Measurements from ENCODE around the gene SOCS3. TPM values are rescaled to one million over a fixed set of nuclear protein-coding genes. Genes with fewer than 3 reads are reported as not detected.

The SOCS3 gene
- total RNA-seq, 1 donor from 2014 or later, result 16.9 TPM

DNA sequence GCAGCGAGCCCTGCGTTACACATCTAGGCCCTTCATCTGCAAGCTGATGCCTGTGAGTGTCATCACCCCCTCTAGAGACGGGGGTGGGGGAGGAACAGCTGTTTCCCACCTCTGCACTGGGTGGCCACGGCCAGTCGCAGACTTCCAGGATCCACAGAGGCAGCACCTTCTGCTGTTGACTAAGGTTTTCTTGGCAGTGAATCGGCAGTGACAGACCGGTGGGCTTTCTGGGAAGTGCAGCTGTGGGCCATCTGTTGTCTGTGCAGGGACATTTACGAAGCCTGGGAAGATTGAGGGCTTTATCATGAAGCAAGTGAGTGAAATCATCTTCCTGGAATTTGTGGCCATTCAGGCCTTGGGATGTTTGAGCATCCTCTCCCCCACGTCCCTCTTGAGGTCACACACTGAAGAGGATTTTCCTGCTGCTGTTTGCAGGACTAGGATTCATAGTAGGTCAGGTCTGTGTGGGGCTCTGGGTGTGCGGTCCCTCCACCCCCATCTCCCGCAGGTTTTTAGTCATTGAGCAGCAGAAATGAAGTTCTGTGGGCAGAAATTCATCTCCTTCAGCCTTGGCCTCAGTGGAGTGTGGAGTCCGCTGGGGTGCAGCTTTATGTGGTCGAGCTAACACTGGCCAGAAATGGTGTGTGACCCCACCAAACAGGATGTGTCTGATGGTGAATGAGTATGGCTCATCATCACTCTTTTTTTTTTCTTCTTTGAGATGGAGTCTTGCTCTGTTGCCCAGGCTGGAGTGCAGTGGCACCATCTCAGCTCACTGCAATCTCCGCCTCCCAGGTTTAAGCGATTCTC, 30.6 kb upstream of the SOCS3 start:
- peak; percentile 43 for TF ChIP-seq CTCF (conservative IDR thresholded peaks at IDR 0.05)
- H3K9me3 Mint-ChIP-seq, result no peaks in the 10 kb centered on the region
- no peaks in the 10 kb centered on the region for H3K27me3 Mint-ChIP-seq

DNA sequence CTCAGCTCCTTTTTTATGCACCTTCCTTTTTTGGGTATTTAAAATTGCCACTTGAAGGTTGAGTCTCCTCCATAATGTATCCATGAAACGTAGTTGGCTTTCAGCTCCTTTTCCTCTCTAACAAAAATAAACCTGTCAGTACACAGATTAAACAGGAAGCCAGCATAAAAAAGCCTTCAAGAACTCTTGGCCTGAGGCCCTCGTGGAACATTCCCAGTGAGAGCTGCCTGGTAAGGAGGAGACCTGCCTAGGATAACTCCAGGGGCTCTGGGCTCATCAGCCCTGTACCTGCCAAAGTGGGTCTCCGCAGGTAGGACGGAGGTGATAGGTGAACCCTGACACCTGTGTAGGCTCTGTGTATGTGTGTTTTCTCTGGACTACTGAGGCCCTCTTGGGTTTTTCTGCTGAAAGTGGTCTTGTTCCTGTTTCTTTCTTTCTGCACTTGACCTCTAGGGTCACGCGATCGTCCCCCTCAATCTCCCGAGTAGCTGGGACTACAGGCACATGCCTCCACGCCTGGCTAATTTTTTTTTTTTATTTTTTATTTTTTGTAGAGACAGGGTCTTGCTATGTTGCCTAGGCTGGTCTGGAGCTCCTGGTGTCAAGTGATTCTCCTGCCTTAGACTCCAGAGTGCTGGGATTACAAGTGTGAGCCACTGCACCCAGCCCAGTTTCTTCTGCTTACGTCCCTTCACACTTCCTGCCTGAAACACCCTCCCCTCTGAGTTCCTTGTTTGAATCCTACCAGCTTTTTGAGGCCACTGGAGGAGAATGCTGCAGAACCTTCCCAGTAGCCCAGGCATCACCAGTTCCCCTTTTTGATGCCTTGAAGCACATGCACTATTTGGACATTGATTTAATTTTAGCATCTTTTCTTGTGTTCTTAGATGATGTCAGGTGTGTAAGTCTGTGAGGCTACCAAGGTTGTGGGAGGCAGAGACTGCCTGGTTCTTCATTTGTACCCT, 28.4 kb upstream of the SOCS3 start:
- H3K27me3 Mint-ChIP-seq, result no peaks in the 10 kb centered on the region
- no peak overlapping the region for H3K4me3 Mint-ChIP-seq
- H3K4me1 Mint-ChIP-seq (ENCODE audit: unreplicated experiment), result peaks cover 45% of the 10 kb centered on the region
- peaks cover 4% of the 10 kb centered on the region for H3K36me3 Mint-ChIP-seq
- no peak for DNase-seq (ENCODE audit: extremely low spot score, unreplicated experiment)
- H3K27ac Mint-ChIP-seq, result peak overlapping the region; percentile 75
- no peaks in the 10 kb centered on the region for H3K9me3 Mint-ChIP-seq
- TF ChIP-seq CTCF (conservative IDR thresholded peaks at IDR 0.05), result no peak

More for the DNA sequence above, 30.6 kb upstream of the SOCS3 start:
- H3K27ac Mint-ChIP-seq, result peak overlapping the region; percentile 56
- DNase-seq (ENCODE audit: extremely low spot score, unreplicated experiment), result no peak
- peaks cover 35% of the 10 kb centered on the region for H3K4me1 Mint-ChIP-seq (ENCODE audit: unreplicated experiment)
- no peak overlapping the region for H3K4me3 Mint-ChIP-seq
- peaks cover 14% of the 10 kb centered on the region for H3K36me3 Mint-ChIP-seq

- H3K4me1 Mint-ChIP-seq (ENCODE audit: unreplicated experiment), result peaks cover 53% of the 10 kb centered on the region
- DNase-seq (ENCODE audit: extremely low spot score, unreplicated experiment), result no peak
- no peaks in the 10 kb centered on the region for H3K9me3 Mint-ChIP-seq
- H3K27me3 Mint-ChIP-seq, result no peaks in the 10 kb centered on the region
- TF ChIP-seq CTCF (conservative IDR thresholded peaks at IDR 0.05), result no peak
- no peak overlapping the region for H3K4me3 Mint-ChIP-seq
- peak overlapping the region; percentile 77 for H3K27ac Mint-ChIP-seq
- H3K36me3 Mint-ChIP-seq, result peaks cover 10% of the 10 kb centered on the region
Observed at GRCh38 chr17:78384479-78385175, 24.8 kb upstream of the SOCS3 start.

DNA sequence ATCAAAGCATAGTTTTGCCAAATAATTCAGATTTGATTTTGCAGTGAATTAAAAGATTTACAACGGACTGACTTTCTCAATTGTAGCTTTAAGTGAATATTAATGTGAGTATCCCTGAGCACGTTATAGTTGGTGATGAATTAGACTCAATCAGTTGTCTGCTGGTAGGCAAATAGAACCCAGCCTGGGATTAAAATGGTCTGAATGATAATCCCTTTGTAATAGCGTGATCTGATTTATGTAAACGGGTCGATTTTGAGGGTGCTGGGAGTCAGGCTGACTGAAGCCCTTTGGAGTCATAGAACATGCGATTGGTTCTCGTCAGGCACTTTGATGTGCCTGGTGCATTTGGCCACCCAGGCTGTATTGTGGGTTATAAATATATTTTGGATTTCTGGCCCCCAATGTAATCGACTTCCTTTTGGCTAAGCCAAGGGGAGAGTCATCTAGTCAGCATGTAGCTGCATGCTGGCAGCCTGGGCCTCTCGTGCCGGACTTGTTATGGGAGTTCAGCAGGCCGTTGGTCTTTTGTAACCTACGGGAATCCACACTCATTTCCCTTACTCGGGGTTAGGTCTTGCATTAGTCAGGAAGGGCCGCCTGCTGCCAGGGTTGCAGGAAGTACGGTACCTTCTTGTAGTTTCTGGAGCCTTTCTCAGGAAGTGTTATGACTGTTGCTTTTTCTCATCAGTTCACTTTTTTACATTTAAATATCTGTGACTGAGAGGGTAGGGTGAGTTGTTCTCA, 24.0 kb upstream of the SOCS3 start:
- DNase-seq (ENCODE audit: extremely low spot score, unreplicated experiment), result no peak
- no peak for TF ChIP-seq CTCF (conservative IDR thresholded peaks at IDR 0.05)
- no peak overlapping the region for H3K4me3 Mint-ChIP-seq
- peak overlapping the region; percentile 77 for H3K27ac Mint-ChIP-seq
- H3K9me3 Mint-ChIP-seq, result no peaks in the 10 kb centered on the region
- H3K4me1 Mint-ChIP-seq (ENCODE audit: unreplicated experiment), result peaks cover 59% of the 10 kb centered on the region
- H3K27me3 Mint-ChIP-seq, result no peaks in the 10 kb centered on the region
- peaks cover 15% of the 10 kb centered on the region for H3K36me3 Mint-ChIP-seq
